ENCODE results near the gene MYO15B. TPM values are rescaled to one million over a fixed set of nuclear protein-coding genes. Genes with fewer than 3 reads are reported as not detected.

The MYO15B gene
- total and polyA plus RNA-seq, 2 of the 4 experiments (the other 2 are of a cell fraction), result 0.18 to 0.65 TPM

DNA sequence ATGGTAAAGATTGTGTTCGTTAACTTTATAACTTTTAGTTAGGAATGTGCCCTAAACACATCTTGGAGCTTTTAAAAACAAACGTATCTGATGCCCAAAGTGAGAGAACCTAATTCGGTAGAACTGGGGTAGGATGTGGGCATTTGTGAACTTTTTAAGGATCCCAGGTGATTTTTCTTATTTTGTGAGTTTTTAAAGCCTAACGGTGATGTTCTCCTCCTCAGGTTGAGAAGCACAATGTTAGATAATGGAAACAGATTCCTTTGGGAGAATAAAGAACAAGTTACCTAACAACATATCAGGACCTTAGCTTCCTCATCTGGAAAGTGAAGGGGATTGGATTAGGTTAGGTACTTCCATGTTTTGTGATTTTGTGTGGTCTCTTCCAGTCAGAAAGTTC is 80.2 kb downstream of the MYO15B start:
- no TSS peak for BruUV-seq (replicated peaks)
- Histone ChIP-seq H4K5ac (ENCODE audit: low read depth, low read length) (peak overlapping the region; percentile 87), H3K23ac (ENCODE audit: low read depth, low read length) (peak overlapping the region; percentile 91; the same call in 1 of the 2 replicates), H3K56ac (ENCODE audit: extremely low read depth, insufficient read depth, low read length) (peak overlapping the region; percentile 79), H2BK5ac (ENCODE audit: low read depth, low read length, poor library complexity, severe bottlenecking) (peak overlapping the region; percentile 53), H3K36me3 (ENCODE audit: control insufficient read depth, insufficient read depth, low read length) (peaks cover 19% of the 10 kb centered on the region), H2BK15ac (ENCODE audit: low read depth, low read length) (no peak overlapping the region), H4K8ac (ENCODE audit: low read depth in 2 of 2, low read length in 2 of 2) (peak overlapping the region; percentile 92 to 98), H2AK9ac (replicated peaks; ENCODE audit: low read depth, low read length, poor library complexity) (peak overlapping the region; percentile 96), H2AFZ (replicated peaks; ENCODE audit: low read length, poor library complexity) (no peak overlapping the region), H3K4ac (ENCODE audit: low read depth, low read length) (peak overlapping the region; percentile 96), H3K14ac (replicated peaks; ENCODE audit: low read depth, low read length) (peak overlapping the region; percentile 96), H3K9me3 (ENCODE audit: control insufficient read depth, insufficient read depth, low read length) (no peaks in the 10 kb centered on the region), H2BK120ac (ENCODE audit: low read depth, low read length) (no peak overlapping the region), H3K4me2 (ENCODE audit: low read depth, low read length) (peak overlapping the region; percentile 95), H2AK5ac (ENCODE audit: low read depth, low read length) (peak overlapping the region; percentile 96), H3K27ac (ENCODE audit: insufficient read depth, low read length) (peak overlapping the region; percentile 82), H3K27me3 (ENCODE audit: control insufficient read depth, insufficient read depth, low read length) (no peaks in the 10 kb centered on the region), H3K4me3 (ENCODE audit: insufficient read depth, low read depth, low read length) (peak overlapping the region; percentile 79), H4K91ac (ENCODE audit: insufficient read depth, low read depth, low read length) (peak overlapping the region; percentile 89), H3K18ac (ENCODE audit: low read depth, low read length) (no peak overlapping the region), H3K9me1 (ENCODE audit: insufficient read depth, low read length) (0 out of 2 replicates have a peak, but pooled peaks cover 3% of the 10 kb centered on the region), H3K4me1 (ENCODE audit: control insufficient read depth, insufficient read depth, low read length) (peaks cover 5% of the 10 kb centered on the region), H2BK20ac (ENCODE audit: low read depth, low read length) (no peak overlapping the region), H3K9ac (ENCODE audit: low read depth, low read length) (peak overlapping the region; percentile 84), H4K20me1 (ENCODE audit: insufficient read depth, low read length) (peaks cover 6% of the 10 kb centered on the region; the same call in 1 of the 2 replicates), H3K79me1 (ENCODE audit: low read depth in 1 of 2, low read length in 2 of 2) (peaks cover 32 to 56% of the 10 kb centered on the region in 2 experiments)
- WGBS, 2 experiments (ENCODE audit: extremely low coverage in 2 of 2, insufficient read length in 1 of 2), result no CpG with 5 or more reads among the region's 4 CpGs
- ATAC-seq (ENCODE audit: low read depth), result no peak
- DNase-seq, result no peak
- CTCF ChIA-PET, result interaction anchor here (1.6 kb wide), 1 partner anchor 80 kb away, joined by 4 read pairs; no protein-coding TSS in a partner anchor
- intact Hi-C loops (cut with micrococcal nuclease), result no loop called here
- in situ Hi-C loops (cut with MboI; ENCODE audit: low sequenced_read_pairs), result no loop called here
- dilution Hi-C loops (cut with HindIII; ENCODE audit: low sequenced_read_pairs, unreplicated experiment), result no loop called here
- POLR2A ChIA-PET (ENCODE audit: unreplicated experiment), result no interaction called here
- no peak for TF ChIP-seq ELK1 (IDR thresholded peaks at IDR 0.05; ENCODE audit: borderline replicate concordance, low read depth, low read length)
- TF ChIP-seq MAZ (IDR thresholded peaks at IDR 0.05; ENCODE audit: borderline replicate concordance, low read depth, low read length), result no peak
- no peak for TF ChIP-seq SMC3 (IDR thresholded peaks at IDR 0.05; ENCODE audit: low read depth, low read length)
- no peak for TF ChIP-seq USF2 (IDR thresholded peaks at IDR 0.05; ENCODE audit: low read depth, low read length)
- TF ChIP-seq MAFK (IDR thresholded peaks at IDR 0.05; ENCODE audit: low read depth, low read length), result no peak

All from IMR-90 (cell line).